GM12878 (cell line): ENCODE results near the gene LDB2. TPM values are rescaled to one million over a fixed set of nuclear protein-coding genes. Genes with fewer than 3 reads are reported as not detected.

ENCODE experiments used
- ATAC-seq: fragments of 200-7000 bp; cut with Tn5 transposase; 3 replicates; pipeline ENCODE4 v1.9.1; 2020; ENCODE audit warnings: mild to moderate bottlenecking, moderate library complexity
- BruUV-seq: library from RNA; stranded (reverse); fragments of 400-500 nt; replicated peaks from 2 replicates; lab custom pipeline; 2021; lab: Mats Ljungman, UMichigan
- CTCF ChIA-PET: fragments of 300-600 bp; sonication (Branson Sonifier 250); formaldehyde crosslinking; extraction: SDS; loops from one replicate; lab custom pipeline; 2021; ENCODE audit warnings: inconsistent platforms; lab: Yijun Ruan, JAX
- POLR2A ChIA-PET: fragments of 350-600 bp; formaldehyde crosslinking; extraction: SDS; loops from one replicate; lab custom pipeline; 2021; ENCODE audit warnings: inconsistent platforms; lab: Charles Lee
- RAD21 ChIA-PET: fragments of 300-600 bp; sonication (Branson Sonifier 250); formaldehyde crosslinking; loops from one replicate; lab custom pipeline; 2023; ENCODE audit warnings: antibody characterized with exemption; ENCODE audit not compliant: unreplicated experiment; lab: Charles Lee
- SMC1A ChIA-PET: fragments of 300-600 bp; sonication (Branson Sonifier 250); formaldehyde crosslinking; loops from one replicate; lab custom pipeline; 2023; ENCODE audit not compliant: unreplicated experiment, uncharacterized antibody; lab: Charles Lee
- DNase-seq: peaks from one replicate; pipeline ENCODE4 v3.0.0-alpha.2; 2011; ENCODE audit warnings: low read depth, low spot score
- FAIRE-seq: peaks from 3 replicates; lab custom pipeline; 2011; peaks lifted over from hg19 to GRCh38; lab: Jason Lieb, UNC
- H2AFZ ChIP-seq: 2 replicates; pipeline ENCODE4 v1.6.0; 2011; ENCODE audit warnings: low read depth, low read length, control low read depth; ENCODE audit not compliant: control insufficient read depth
- H3K27ac ChIP-seq: 2 replicates; pipeline ENCODE4 v1.5.1; 2011; ENCODE audit warnings: control low read depth; ENCODE audit not compliant: control insufficient read depth, insufficient read depth
- H3K27me3 ChIP-seq, 2 experiments: replicated peaks in 1 of 2; 2 replicates each; pipeline versions ENCODE4 v1.6.0 to v1.6.1; 2011; ENCODE audit warnings: low read length in 1 of 2; ENCODE audit not compliant: control insufficient read depth in 2 of 2, insufficient read depth in 2 of 2
- H3K36me3 ChIP-seq, 2 experiments: 2 replicates each; pipeline ENCODE4 v1.5.1; 2011; ENCODE audit warnings: low read length in 1 of 2; ENCODE audit not compliant: control insufficient read depth in 2 of 2, insufficient read depth in 2 of 2
- H3K4me1 ChIP-seq: 2 replicates; pipeline ENCODE4 v1.6.1; 2011; ENCODE audit warnings: mild to moderate bottlenecking, low read length, moderate library complexity, mixed read lengths; ENCODE audit not compliant: control insufficient read depth, insufficient read depth
- H3K4me2 ChIP-seq: 2 replicates; pipeline ENCODE4 v1.6.0; 2011; ENCODE audit warnings: control low read depth; ENCODE audit not compliant: control insufficient read depth, insufficient read depth
- H3K4me3 ChIP-seq: fragments of 200-600 bp; sonication (generic); 2 replicates; pipeline ENCODE4 v1.5.1; 2016
- H3K79me2 ChIP-seq: 2 replicates; pipeline ENCODE4 v1.6.0; 2011; ENCODE audit warnings: low read length; ENCODE audit not compliant: control insufficient read depth, insufficient read depth
- H3K9ac ChIP-seq: 2 replicates; pipeline ENCODE4 v1.8.0; 2011; ENCODE audit warnings: low read length, control low read depth, mixed read lengths; ENCODE audit not compliant: control insufficient read depth, insufficient read depth
- H3K9me3 ChIP-seq: replicated peaks from 3 replicates; pipeline ENCODE4 v1.5.1; 2011; ENCODE audit warnings: mild to moderate bottlenecking, low read length; ENCODE audit not compliant: control insufficient read depth, insufficient read depth
- H4K20me1 ChIP-seq: 2 replicates; pipeline ENCODE4 v1.6.0; 2011; ENCODE audit not compliant: control insufficient read depth, insufficient read depth
- ASH2L ChIP-seq: fragments of 300-600, 200-600 bp; sonication (generic); IDR thresholded peaks from 2 replicates; pipeline ENCODE4 v1.6.1; 2017; ENCODE audit warnings: low read depth, mild to moderate bottlenecking, borderline replicate concordance
- EP300 ChIP-seq, 2 experiments: fragments of 150-350 bp in 1 of 2; IDR thresholded peaks; 2 replicates each; pipeline ENCODE4 v1.6.1; 2011 to 2012; ENCODE audit warnings: low read depth in 2 of 2, low read length in 2 of 2, borderline replicate concordance in 1 of 2, improper control_type of control experiment in 1 of 2, inconsistent platforms in 1 of 2; ENCODE audit not compliant: control insufficient read depth in 1 of 2
- ESRRA ChIP-seq: IDR thresholded peaks from 2 replicates; pipeline ENCODE4 v1.6.1; 2012; ENCODE audit warnings: mild to moderate bottlenecking, low read length, improper control_type of control experiment
- EZH2 ChIP-seq: IDR thresholded peaks from 2 replicates; pipeline ENCODE4 v1.6.1; 2012; ENCODE audit warnings: low read depth, mild to moderate bottlenecking, control low read depth, inconsistent platforms, low read length, borderline replicate concordance; ENCODE audit not compliant: control insufficient read depth
- KAT2A ChIP-seq: conservative IDR thresholded peaks from 2 replicates; pipeline ENCODE4 v1.6.1; 2011; ENCODE audit warnings: low read depth, low read length; ENCODE audit not compliant: control insufficient read depth
- LARP7 ChIP-seq: fragments of 450-650 bp; IDR thresholded peaks from 2 replicates; pipeline ENCODE4 v1.6.1; 2017; ENCODE audit warnings: mild to moderate bottlenecking
- SP1 ChIP-seq: IDR thresholded peaks from one replicate; pipeline ENCODE4 v1.6.1; 2011; ENCODE audit warnings: low read depth, low read length
- SRF ChIP-seq, 2 experiments: IDR thresholded peaks; 2 replicates each; pipeline ENCODE4 v1.6.1; 2011; ENCODE audit warnings: low read depth in 2 of 2, low read length in 2 of 2, mild to moderate bottlenecking in 1 of 2, moderate library complexity in 1 of 2
- SUZ12 ChIP-seq: fragments of 200-600 bp; sonication (generic); IDR thresholded peaks from one replicate; pipeline ENCODE4 v1.6.1; 2018; ENCODE audit warnings: antibody characterized with exemption, mild to moderate bottlenecking; ENCODE audit not compliant: unreplicated experiment
- TARDBP ChIP-seq: IDR thresholded peaks from 2 replicates; pipeline ENCODE4 v1.6.1; 2016; ENCODE audit warnings: borderline replicate concordance
- TCF12 ChIP-seq: IDR thresholded peaks from 2 replicates; pipeline ENCODE4 v1.6.1; 2011; ENCODE audit warnings: low read depth, mild to moderate bottlenecking, low read length
- YY1 ChIP-seq: IDR thresholded peaks from 2 replicates; pipeline ENCODE4 v1.6.1; 2011; ENCODE audit warnings: low read depth, mild to moderate bottlenecking, low read length
- WGBS: methylation state at CpG from one replicate; pipeline ENCODE4 v1.1.6; 2016; ENCODE audit warnings: low lambda C conversion rate; ENCODE audit not compliant: insufficient replicate concordance, insufficient coverage; ENCODE audit errors: missing lambda C conversion rate; 5-methylcytosine and 5-hydroxymethylcytosine counted together
- in situ Hi-C: fragments of 300-500 bp; cut with MboI; formaldehyde crosslinking; loops from 9 replicates; pipeline ENCODE4 v1.14.3; 2018; ENCODE audit warnings: mixed read lengths
- intact Hi-C: fragments of 100-400 bp; cut with micrococcal nuclease; formaldehyde crosslinking; loops from one replicate; pipeline ENCODE4 v1.14.2; 2022; ENCODE audit not compliant: unreplicated experiment
- polyA plus RNA-seq, 11 experiments: library from polyadenylated mRNA; depleted of rRNA in 4 of 11; unstranded in 6 of 11; stranded (reverse) in 5 of 11; fragments of >200 nt; fragmentation: Nextera tagmentation in 4 of 11; fragmentation: Illumina TruSeq in 1 of 11; extraction: Ambion mirVana in 4 of 11; extraction: Trizol in 1 of 11; gene quantifications; 1 replicate in 1 of 11; 2 replicates in 10 of 11; pipeline versions ENCODE4 v1.2.1 to v1.2.3, GENCODE V29; 2011 to 2016; ENCODE audit warnings: inconsistent platforms in 2 of 11, missing spikeins in 2 of 11, low read depth in 1 of 11
- total RNA-seq, 4 experiments: library from RNA; depleted of rRNA in 3 of 4; stranded (reverse); fragments of >200 nt in 3 of 4; fragmentation: Illumina TruSeq in 1 of 4; extraction: Trizol in 1 of 4; gene quantifications; 2 replicates each; pipeline versions ENCODE4 v1.2.1 to v1.2.3, GENCODE V29; 2013 to 2021
- TF ChIP-seq, protein P1 (sequence below): IDR thresholded peaks from 2 replicates; pipeline ENCODE4 v1.6.1; 2011; ENCODE audit warnings: low read depth, mild to moderate bottlenecking, low read length, moderate library complexity, borderline replicate concordance; ENCODE audit errors: extremely low read depth
- TF ChIP-seq, protein P2 (sequence below): IDR thresholded peaks from 2 replicates; pipeline ENCODE4 v1.6.1; 2012; ENCODE audit warnings: low read depth, low read length, improper control_type of control experiment

Gene LDB2
- total and polyA plus RNA-seq, 10 of the 15 experiments (the other 5 are each of a cell fraction or from before 2014, with no cell fraction given), result 0.15 TPM; not detected in 9

- CTCF ChIA-PET, result no interaction called here
- no peak for FAIRE-seq
Measured at GRCh38 chr4:16462656-16463055, 435.8 kb downstream of the LDB2 start.

DNA sequence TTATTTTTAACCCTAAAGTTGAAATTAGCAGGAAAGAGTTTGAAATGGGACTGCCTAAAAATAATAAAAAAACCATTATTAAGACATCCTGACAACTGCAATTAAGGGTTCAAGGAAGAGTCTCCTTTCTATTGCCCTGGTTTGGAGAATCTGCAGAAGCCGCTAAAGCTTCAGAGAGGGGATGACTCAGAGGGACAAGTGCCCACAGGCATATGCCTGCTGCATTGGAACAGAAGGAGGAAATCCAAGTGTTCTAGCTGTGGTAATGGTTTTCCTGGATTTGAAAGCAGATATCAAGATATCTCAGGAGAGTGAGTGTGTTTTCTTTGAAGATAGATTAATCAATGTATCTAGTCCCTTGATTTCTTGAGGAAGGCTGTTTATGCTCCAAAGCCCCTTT lies 437.1 kb downstream of the LDB2 start:
- ATAC-seq (no peak), DNase-seq (no peak)
- Histone ChIP-seq H3K27ac (no peak overlapping the region), H3K9ac (no peak overlapping the region), H3K9me3 (no peaks in the 10 kb centered on the region), H3K4me2 (no peak overlapping the region), H3K79me2 (no peaks in the 10 kb centered on the region), H3K36me3 (no peaks in the 10 kb centered on the region), H4K20me1 (no peaks in the 10 kb centered on the region), H3K4me1 (no peaks in the 10 kb centered on the region), H3K27me3 (no peaks in the 10 kb centered on the region), H3K4me3 (no peak overlapping the region)
- POLR2A ChIA-PET, result no interaction called here
- in situ Hi-C loops, result no loop called here
- WGBS, result 0% methylated on average over 1 of the region's 1 CpG
- RAD21 ChIA-PET, result no interaction called here
- no TSS peak for BruUV-seq
- SMC1A ChIA-PET, result no interaction called here
- intact Hi-C loops, result no loop called here
- CTCF ChIA-PET, result no interaction called here
- TF ChIP-seq LARP7, result no peak
- TF ChIP-seq TARDBP, result no peak
- no peak for TF ChIP-seq ASH2L
- TF ChIP-seq, all 136 proteins: peak for 0
- no peak for FAIRE-seq
- H2AFZ ChIP-seq, result no peak overlapping the region

More at GRCh38 chr4:16462656-16463055, 435.8 kb downstream of the LDB2 start:
- in situ Hi-C loops, result no loop called here
- DNase-seq (no peak), ATAC-seq (no peak)
- H3K9ac ChIP-seq, result no peak overlapping the region
- H3K79me2 ChIP-seq, result no peaks in the 10 kb centered on the region
- RAD21 ChIA-PET, result no interaction called here
- POLR2A ChIA-PET, result no interaction called here
- H3K4me2 ChIP-seq, result no peak overlapping the region
- H2AFZ ChIP-seq, result no peak overlapping the region
- no peaks in the 10 kb centered on the region for H3K36me3 ChIP-seq
- H4K20me1 ChIP-seq, result no peaks in the 10 kb centered on the region
- no peaks in the 10 kb centered on the region for H3K27me3 ChIP-seq
- TF ChIP-seq ESRRA, result no peak
- TF ChIP-seq, protein P1, sequence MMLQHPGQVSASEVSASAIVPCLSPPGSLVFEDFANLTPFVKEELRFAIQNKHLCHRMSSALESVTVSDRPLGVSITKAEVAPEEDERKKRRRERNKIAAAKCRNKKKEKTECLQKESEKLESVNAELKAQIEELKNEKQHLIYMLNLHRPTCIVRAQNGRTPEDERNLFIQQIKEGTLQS, result no peak
- TF ChIP-seq YY1, result no peak
- TF ChIP-seq EP300 (IDR thresholded peaks at IDR 0.05; ENCODE audit: borderline replicate concordance in 1 of 2, control insufficient read depth in 1 of 2, low read depth in 2 of 2, low read length in 2 of 2), result no peak
- no peak for TF ChIP-seq KAT2A
- no peak for TF ChIP-seq SP1
- TF ChIP-seq TCF12, result no peak
- no peak for TF ChIP-seq SUZ12
- TF ChIP-seq EZH2, result no peak
- TF ChIP-seq, protein P2, sequence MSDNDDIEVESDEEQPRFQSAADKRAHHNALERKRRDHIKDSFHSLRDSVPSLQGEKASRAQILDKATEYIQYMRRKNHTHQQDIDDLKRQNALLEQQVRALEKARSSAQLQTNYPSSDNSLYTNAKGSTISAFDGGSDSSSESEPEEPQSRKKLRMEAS, result no peak
- TF ChIP-seq SRF (IDR thresholded peaks at IDR 0.05; ENCODE audit: low read depth in 2 of 2, low read length in 2 of 2), result no peak
- no peaks in the 10 kb centered on the region for H3K4me1 ChIP-seq
- SMC1A ChIA-PET, result no interaction called here
- intact Hi-C loops, result no loop called here
- no peak overlapping the region for H3K27ac ChIP-seq
- no peaks in the 10 kb centered on the region for H3K9me3 ChIP-seq
- WGBS, result 12% methylated on average over 3 of the region's 3 CpGs
- BruUV-seq, result no TSS peak
- no peak overlapping the region for H3K4me3 ChIP-seq
